GM20000 (cell line): ENCODE measurements around the gene RGS6.

Source experiments
- DNase-seq: peaks from one replicate; pipeline ENCODE4 v3.0.0; 2012; ENCODE audit warnings: low spot score
- CTCF ChIP-seq: IDR thresholded peaks from 2 replicates; pipeline ENCODE4 v1.5.1; 2012; ENCODE audit warnings: mild to moderate bottlenecking, control low read depth; ENCODE audit errors: extremely low read depth, missing control alignments

Gene RGS6

GRCh38 chr14:72611506-72611905 lies 679.3 kb downstream of the RGS6 start:
- no peak for DNase-seq
- no peak for TF ChIP-seq CTCF

GRCh38 chr14:72612041-72612440 lies 679.8 kb downstream of the RGS6 start:
- no peak for TF ChIP-seq CTCF
- no peak for DNase-seq

GRCh38 chr14:72613231-72613974 lies 681.2 kb downstream of the RGS6 start:
- TF ChIP-seq CTCF, result no peak
- DNase-seq, result no peak

- TF ChIP-seq CTCF, result no peak
- no peak for DNase-seq
Measured at GRCh38 chr14:72613975-72614319, 681.7 kb downstream of the RGS6 start.

- no peak for TF ChIP-seq CTCF
- DNase-seq, result no peak
Measured at GRCh38 chr14:72614365-72614764, 682.1 kb downstream of the RGS6 start.

GRCh38 chr14:72614891-72615415 lies 682.7 kb downstream of the RGS6 start:
- DNase-seq, result no peak
- TF ChIP-seq CTCF, result no peak

- no peak for TF ChIP-seq CTCF
- DNase-seq, result no peak
Measured at GRCh38 chr14:72615451-72616121, 683.4 kb downstream of the RGS6 start.
